DOHH2 (cell line): ENCODE data around the gene NIM1K.

ENCODE experiments used
- EZH2phosphoT487 ChIP-seq: fragments of 200-600 bp; sonication (generic); IDR thresholded peaks from 2 replicates; pipeline ENCODE4 v1.6.1; 2017; ENCODE audit warnings: borderline replicate concordance, mild to moderate bottlenecking, antibody characterized with exemption, low read length, moderate library complexity, mixed read lengths
- TF ChIP-seq, protein P1 (sequence below): fragments of 200-600 bp; sonication (generic); IDR thresholded peaks from one replicate; pipeline ENCODE4 v1.5.1; 2014; ENCODE audit warnings: antibody characterized with exemption, mild to moderate bottlenecking, low read depth, low read length; ENCODE audit not compliant: poor library complexity, severe bottlenecking

DNA sequence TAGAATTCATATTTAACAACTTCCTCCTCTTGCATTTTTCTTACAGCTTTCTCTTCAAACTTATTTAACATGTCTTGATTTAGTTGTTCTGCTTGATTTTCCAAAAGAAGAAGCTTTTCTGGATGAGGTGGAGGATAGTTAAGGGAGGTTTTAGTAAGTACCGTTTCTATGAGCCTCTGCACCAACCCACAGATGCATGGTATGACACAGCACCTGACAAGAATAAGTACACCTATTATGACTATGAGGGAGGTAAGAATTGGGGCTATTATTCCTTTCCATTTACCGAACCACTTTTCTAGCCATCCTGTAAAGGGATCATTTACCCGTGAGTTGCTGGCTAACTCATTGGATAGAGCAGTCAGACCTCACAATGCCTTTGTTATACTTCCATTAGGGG lies 123.7 kb downstream of the NIM1K start:
- TF ChIP-seq EZH2phosphoT487: no peak
- TF ChIP-seq, protein P1, sequence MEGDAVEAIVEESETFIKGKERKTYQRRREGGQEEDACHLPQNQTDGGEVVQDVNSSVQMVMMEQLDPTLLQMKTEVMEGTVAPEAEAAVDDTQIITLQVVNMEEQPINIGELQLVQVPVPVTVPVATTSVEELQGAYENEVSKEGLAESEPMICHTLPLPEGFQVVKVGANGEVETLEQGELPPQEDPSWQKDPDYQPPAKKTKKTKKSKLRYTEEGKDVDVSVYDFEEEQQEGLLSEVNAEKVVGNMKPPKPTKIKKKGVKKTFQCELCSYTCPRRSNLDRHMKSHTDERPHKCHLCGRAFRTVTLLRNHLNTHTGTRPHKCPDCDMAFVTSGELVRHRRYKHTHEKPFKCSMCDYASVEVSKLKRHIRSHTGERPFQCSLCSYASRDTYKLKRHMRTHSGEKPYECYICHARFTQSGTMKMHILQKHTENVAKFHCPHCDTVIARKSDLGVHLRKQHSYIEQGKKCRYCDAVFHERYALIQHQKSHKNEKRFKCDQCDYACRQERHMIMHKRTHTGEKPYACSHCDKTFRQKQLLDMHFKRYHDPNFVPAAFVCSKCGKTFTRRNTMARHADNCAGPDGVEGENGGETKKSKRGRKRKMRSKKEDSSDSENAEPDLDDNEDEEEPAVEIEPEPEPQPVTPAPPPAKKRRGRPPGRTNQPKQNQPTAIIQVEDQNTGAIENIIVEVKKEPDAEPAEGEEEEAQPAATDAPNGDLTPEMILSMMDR: no peak
